ENCODE measurements around the gene PRRC1.

DNA sequence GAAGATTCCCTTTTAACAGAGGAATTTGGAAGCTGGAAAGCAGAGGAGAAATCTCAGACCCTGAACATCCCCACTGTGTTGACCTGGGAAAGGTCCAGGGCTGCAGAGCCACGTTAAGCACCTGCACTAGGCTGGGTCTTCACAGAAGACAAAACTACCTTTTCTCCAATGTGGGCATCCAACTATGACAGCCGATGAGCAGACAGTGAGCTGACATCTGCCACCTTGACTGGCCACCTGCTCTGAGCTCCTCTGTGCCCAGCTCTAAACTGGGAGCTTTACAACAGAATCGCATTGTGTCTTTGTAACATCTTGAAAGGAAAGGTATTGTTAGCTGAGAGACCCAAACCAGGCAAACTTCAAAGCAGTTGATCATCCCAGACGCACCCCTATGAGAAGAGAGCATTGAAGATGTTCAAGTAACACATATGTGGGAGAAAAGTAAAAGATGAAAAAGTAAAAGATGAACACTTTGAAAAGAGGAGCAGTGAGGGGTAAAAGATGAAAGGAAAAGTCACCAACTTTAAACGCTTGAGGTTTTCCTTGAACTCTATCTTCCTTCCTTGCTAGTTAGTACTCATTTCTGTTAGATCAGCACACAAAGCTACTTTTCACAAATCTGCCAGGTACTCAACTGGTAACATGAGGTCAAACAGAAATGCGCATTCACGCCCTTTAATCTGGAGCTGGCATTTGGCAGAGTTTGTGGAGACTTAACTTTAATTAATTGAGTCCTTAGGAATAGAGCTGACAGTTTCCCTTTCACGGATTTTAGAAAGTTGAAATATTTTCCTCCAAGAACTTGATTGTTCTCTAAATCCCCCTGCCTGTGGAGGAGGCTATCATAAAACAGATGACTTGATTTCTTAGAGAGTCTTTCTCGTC is 78.3 kb downstream of the PRRC1 start:
- TF ChIP-seq EP300 (conservative IDR thresholded peaks at IDR 0.05; ENCODE audit: poor library complexity, severe bottlenecking): no peak
- TF ChIP-seq, protein P1, sequence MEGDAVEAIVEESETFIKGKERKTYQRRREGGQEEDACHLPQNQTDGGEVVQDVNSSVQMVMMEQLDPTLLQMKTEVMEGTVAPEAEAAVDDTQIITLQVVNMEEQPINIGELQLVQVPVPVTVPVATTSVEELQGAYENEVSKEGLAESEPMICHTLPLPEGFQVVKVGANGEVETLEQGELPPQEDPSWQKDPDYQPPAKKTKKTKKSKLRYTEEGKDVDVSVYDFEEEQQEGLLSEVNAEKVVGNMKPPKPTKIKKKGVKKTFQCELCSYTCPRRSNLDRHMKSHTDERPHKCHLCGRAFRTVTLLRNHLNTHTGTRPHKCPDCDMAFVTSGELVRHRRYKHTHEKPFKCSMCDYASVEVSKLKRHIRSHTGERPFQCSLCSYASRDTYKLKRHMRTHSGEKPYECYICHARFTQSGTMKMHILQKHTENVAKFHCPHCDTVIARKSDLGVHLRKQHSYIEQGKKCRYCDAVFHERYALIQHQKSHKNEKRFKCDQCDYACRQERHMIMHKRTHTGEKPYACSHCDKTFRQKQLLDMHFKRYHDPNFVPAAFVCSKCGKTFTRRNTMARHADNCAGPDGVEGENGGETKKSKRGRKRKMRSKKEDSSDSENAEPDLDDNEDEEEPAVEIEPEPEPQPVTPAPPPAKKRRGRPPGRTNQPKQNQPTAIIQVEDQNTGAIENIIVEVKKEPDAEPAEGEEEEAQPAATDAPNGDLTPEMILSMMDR (IDR thresholded peaks at IDR 0.05; ENCODE audit: poor library complexity, severe bottlenecking): no peak
- no peak for TF ChIP-seq POLR2AphosphoS5 (IDR thresholded peaks at IDR 0.05)
- TF ChIP-seq, protein P2, sequence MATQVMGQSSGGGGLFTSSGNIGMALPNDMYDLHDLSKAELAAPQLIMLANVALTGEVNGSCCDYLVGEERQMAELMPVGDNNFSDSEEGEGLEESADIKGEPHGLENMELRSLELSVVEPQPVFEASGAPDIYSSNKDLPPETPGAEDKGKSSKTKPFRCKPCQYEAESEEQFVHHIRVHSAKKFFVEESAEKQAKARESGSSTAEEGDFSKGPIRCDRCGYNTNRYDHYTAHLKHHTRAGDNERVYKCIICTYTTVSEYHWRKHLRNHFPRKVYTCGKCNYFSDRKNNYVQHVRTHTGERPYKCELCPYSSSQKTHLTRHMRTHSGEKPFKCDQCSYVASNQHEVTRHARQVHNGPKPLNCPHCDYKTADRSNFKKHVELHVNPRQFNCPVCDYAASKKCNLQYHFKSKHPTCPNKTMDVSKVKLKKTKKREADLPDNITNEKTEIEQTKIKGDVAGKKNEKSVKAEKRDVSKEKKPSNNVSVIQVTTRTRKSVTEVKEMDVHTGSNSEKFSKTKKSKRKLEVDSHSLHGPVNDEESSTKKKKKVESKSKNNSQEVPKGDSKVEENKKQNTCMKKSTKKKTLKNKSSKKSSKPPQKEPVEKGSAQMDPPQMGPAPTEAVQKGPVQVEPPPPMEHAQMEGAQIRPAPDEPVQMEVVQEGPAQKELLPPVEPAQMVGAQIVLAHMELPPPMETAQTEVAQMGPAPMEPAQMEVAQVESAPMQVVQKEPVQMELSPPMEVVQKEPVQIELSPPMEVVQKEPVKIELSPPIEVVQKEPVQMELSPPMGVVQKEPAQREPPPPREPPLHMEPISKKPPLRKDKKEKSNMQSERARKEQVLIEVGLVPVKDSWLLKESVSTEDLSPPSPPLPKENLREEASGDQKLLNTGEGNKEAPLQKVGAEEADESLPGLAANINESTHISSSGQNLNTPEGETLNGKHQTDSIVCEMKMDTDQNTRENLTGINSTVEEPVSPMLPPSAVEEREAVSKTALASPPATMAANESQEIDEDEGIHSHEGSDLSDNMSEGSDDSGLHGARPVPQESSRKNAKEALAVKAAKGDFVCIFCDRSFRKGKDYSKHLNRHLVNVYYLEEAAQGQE (IDR thresholded peaks at IDR 0.05; ENCODE audit: borderline replicate concordance): no peak
- no peak for TF ChIP-seq EZH2 (IDR thresholded peaks at IDR 0.05; ENCODE audit: borderline replicate concordance, insufficient read depth, low read length, poor library complexity, severe bottlenecking)
- TF ChIP-seq SMC3 (conservative IDR thresholded peaks at IDR 0.05; ENCODE audit: poor library complexity): no peak
